Adipocyte (in vitro differentiated cells): ENCODE data around the gene SEC23IP.

Source experiments
- DNase-seq: peaks from one replicate; pipeline ENCODE4 v3.0.0-alpha.2; 2015; ENCODE audit warnings: low read depth
- H3K27me3 ChIP-seq: replicated peaks from 2 replicates; pipeline ENCODE4 v1.7.0; 2013; ENCODE audit warnings: mild to moderate bottlenecking, low read length, moderate library complexity; ENCODE audit not compliant: control insufficient read depth, insufficient read depth
- H3K36me3 ChIP-seq: 2 replicates; pipeline ENCODE4 v1.7.0; 2013; ENCODE audit warnings: low read length, mild to moderate bottlenecking, moderate library complexity; ENCODE audit not compliant: control insufficient read depth, insufficient read depth, severe bottlenecking
- H3K4me1 ChIP-seq: 2 replicates; pipeline ENCODE4 v1.7.0; 2013; ENCODE audit warnings: mild to moderate bottlenecking, low read length, moderate library complexity; ENCODE audit not compliant: control insufficient read depth, insufficient read depth
- H3K4me3 ChIP-seq: 2 replicates; pipeline ENCODE4 v1.7.0; 2013; ENCODE audit warnings: mild to moderate bottlenecking, low read length, moderate library complexity
- H3K9ac ChIP-seq: 2 replicates; pipeline ENCODE4 v1.7.0; 2013; ENCODE audit warnings: mild to moderate bottlenecking, low read length, moderate library complexity
- H3K9me3 ChIP-seq: 2 replicates; pipeline ENCODE4 v1.7.0; 2013; ENCODE audit warnings: mild to moderate bottlenecking, low read length, moderate library complexity; ENCODE audit not compliant: control insufficient read depth

The SEC23IP gene

DNA sequence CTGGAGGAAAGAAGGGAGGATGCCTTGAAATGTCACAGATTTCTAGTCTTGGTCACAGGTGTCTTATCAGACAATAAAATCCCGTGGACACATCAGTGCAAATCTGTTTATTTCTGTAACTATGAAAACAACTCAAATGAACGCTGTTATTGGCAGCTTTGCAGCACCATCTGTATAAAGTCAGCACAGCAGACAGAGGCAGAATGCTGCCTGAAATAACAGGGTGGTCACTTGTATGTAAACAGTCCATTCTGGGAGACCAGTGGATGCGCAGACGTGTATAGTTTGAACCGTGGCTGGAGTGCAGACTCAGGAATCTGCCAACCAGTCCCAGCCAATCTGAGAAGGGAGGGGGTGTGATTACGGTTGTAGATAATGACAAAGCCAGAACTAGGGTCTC lies 54.8 kb downstream of the SEC23IP start:
- H3K4me3 ChIP-seq = no peak overlapping the region
- peaks cover 3% of the 10 kb centered on the region for H3K4me1 ChIP-seq
- H3K27me3 ChIP-seq = no peaks in the 10 kb centered on the region
- no peak overlapping the region for H3K9ac ChIP-seq
- H3K36me3 ChIP-seq = peaks cover 27% of the 10 kb centered on the region
- no peaks in the 10 kb centered on the region for H3K9me3 ChIP-seq
- DNase-seq = no peak

GRCh38 chr10:119957451-119957850 lies 64.9 kb downstream of the SEC23IP start:
- H3K9me3 ChIP-seq = no peaks in the 10 kb centered on the region
- H3K9ac ChIP-seq = no peak overlapping the region
- H3K4me3 ChIP-seq = no peak overlapping the region
- peaks cover 4% of the 10 kb centered on the region for H3K36me3 ChIP-seq
- no peaks in the 10 kb centered on the region for H3K27me3 ChIP-seq
- DNase-seq = no peak
- no peaks in the 10 kb centered on the region for H3K4me1 ChIP-seq

DNA sequence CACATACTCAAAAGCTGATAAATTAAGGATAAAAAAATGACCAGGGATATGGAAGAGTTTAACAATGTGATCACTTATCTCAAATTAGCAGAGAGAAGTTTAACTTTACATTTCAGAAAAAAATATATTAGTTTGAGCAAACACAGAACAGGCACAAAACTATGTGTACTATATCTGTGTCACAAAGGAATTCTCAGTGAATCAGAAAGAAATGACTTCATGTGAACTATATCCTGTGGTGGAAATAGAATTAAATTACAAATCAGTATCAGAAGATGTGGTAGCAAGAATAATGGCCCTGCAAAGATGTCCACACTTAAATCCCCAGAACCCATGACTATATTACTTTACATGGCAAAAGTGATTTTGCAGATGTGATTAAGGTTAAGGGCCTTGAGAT lies 70.3 kb downstream of the SEC23IP start:
- no peaks in the 10 kb centered on the region for H3K4me1 ChIP-seq
- H3K36me3 ChIP-seq = no peaks in the 10 kb centered on the region
- peaks cover 12% of the 10 kb centered on the region for H3K9me3 ChIP-seq
- DNase-seq = no peak
- peaks cover 3% of the 10 kb centered on the region for H3K27me3 ChIP-seq
- no peak overlapping the region for H3K9ac ChIP-seq
- no peak overlapping the region for H3K4me3 ChIP-seq

DNA sequence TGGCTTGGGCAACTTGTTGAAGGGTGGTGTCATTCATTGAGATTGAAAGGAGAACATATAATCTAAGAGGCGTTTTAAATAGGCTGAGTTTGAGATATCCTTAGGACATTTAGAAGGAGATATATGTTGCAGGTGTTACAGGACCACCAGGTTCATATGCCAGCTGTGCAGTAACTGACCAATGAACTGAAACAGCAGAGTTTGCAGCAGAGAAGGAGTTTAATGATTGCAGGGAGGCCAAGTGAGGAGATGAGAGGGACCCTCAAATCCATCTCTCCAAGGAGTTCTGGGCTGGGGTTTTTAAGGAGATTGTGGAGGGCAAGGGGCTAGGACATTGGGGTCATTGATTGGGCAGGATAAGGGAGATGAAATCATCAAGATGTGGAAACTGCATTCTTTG lies 74.5 kb downstream of the SEC23IP start:
- DNase-seq = no peak
- H3K27me3 ChIP-seq = peaks cover 3% of the 10 kb centered on the region
- H3K4me1 ChIP-seq = no peaks in the 10 kb centered on the region

GRCh38 chr10:119969609-119970008 lies 77.1 kb downstream of the SEC23IP start:
- no peaks in the 10 kb centered on the region for H3K27me3 ChIP-seq
- H3K36me3 ChIP-seq = no peaks in the 10 kb centered on the region
- H3K9ac ChIP-seq = no peak overlapping the region
- no peak for DNase-seq
- no peak overlapping the region for H3K4me3 ChIP-seq
- H3K4me1 ChIP-seq = no peaks in the 10 kb centered on the region
- peaks cover 12% of the 10 kb centered on the region for H3K9me3 ChIP-seq

More for the DNA sequence above, 74.5 kb downstream of the SEC23IP start:
- H3K4me3 ChIP-seq = no peak overlapping the region
- no peak overlapping the region for H3K9ac ChIP-seq
- H3K9me3 ChIP-seq = peaks cover 12% of the 10 kb centered on the region
- H3K36me3 ChIP-seq = no peaks in the 10 kb centered on the region

- H3K36me3 ChIP-seq = no peaks in the 10 kb centered on the region
- no peak overlapping the region for H3K9ac ChIP-seq
- H3K27me3 ChIP-seq = no peaks in the 10 kb centered on the region
- DNase-seq = no peak
- H3K4me3 ChIP-seq = no peak overlapping the region
- peaks cover 12% of the 10 kb centered on the region for H3K9me3 ChIP-seq
- H3K4me1 ChIP-seq = no peaks in the 10 kb centered on the region
Observed at GRCh38 chr10:119970107-119970506, 77.6 kb downstream of the SEC23IP start.

- H3K27me3 ChIP-seq = no peaks in the 10 kb centered on the region
- no peaks in the 10 kb centered on the region for H3K4me1 ChIP-seq
- no peak for DNase-seq
- no peak overlapping the region for H3K4me3 ChIP-seq
- no peaks in the 10 kb centered on the region for H3K36me3 ChIP-seq
- peaks cover 12% of the 10 kb centered on the region for H3K9me3 ChIP-seq
- H3K9ac ChIP-seq = no peak overlapping the region
Observed at GRCh38 chr10:119970963-119971362, 78.4 kb downstream of the SEC23IP start.

DNA sequence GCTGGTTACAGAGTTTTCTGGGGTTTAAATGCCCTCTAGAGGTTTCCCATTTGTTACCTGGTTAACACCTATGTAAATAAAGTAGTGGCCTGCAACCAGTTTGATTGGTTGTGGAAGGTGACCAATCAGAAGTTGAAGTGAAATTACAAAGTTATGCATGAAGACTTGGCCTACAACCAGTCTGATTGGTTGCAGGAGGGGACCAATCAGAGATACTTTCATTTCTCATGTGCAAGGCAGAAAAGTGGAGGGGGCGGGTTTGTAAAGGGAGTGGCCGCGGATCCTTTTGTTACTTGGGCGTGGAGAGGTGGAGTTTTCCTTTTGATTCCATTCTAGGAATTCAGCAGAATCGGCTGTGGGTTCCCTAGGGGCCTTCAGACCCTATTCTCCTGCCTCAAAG lies 80.8 kb downstream of the SEC23IP start:
- no peak overlapping the region for H3K9ac ChIP-seq
- no peaks in the 10 kb centered on the region for H3K9me3 ChIP-seq
- DNase-seq = no peak
- no peaks in the 10 kb centered on the region for H3K4me1 ChIP-seq
- no peaks in the 10 kb centered on the region for H3K36me3 ChIP-seq
- H3K27me3 ChIP-seq = peaks cover 5% of the 10 kb centered on the region
- no peak overlapping the region for H3K4me3 ChIP-seq

DNA sequence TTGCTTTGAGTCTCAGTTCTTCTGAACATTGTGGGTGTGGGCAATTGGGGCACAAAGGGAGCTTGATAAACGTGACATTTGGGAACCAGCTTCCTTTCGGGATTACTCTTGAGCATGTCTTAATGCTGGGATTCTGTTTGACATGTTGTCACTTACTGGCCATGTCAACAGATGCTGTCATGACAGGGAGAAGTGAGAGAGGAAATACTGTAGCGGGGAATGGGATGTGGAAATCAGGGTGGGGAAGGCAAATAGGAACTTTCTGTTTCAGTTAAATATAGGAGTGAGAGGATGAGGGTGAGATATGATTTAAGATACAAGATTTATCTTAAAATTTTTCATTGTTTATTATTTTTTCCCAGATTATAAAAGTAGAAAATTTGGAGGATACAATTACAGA lies 83.9 kb downstream of the SEC23IP start:
- H3K36me3 ChIP-seq = no peaks in the 10 kb centered on the region
- H3K4me1 ChIP-seq = no peaks in the 10 kb centered on the region
- no peak for DNase-seq
- H3K9ac ChIP-seq = no peak overlapping the region
- no peak overlapping the region for H3K4me3 ChIP-seq
- no peaks in the 10 kb centered on the region for H3K9me3 ChIP-seq
- peaks cover 5% of the 10 kb centered on the region for H3K27me3 ChIP-seq

DNA sequence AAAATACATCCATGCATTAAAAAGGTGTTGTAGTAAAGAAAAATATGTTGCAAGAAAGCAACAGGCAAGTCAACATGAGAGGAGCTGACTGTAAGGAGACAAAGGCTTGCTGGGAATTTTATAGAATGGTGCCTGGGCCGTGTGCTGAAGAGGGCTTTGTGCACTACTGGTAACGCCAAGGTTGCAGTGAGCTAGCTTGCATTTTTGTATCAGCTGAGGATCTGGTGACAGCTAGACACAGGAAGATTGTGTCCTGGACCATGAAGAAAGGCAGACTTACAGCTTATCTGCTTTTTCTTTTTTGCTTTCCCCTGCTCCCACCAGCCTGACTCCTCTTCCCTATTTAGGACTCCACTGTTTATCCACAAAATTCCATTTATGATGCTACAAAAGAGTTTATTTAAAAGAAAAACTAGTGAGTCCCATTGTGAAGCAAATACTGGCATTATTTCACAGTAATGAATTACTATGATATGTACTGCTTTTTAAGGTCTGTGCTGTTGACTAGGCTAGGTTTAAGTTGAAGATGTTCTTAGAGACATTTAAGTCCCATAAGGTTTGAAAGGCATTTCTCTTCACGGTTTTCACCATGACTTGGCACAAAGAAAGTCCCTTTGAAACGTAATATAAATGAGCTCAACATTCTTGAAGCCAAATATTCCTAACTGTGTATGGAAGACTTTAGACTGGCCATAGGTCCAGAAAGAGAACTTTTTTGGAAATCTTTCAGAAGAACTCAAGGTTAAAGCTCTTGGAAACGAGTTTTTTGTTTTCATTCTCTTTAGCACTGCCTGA lies 88.6 kb downstream of the SEC23IP start:
- Histone ChIP-seq H3K9me3 (peaks cover 5% of the 10 kb centered on the region), H3K4me3 (no peak overlapping the region), H3K9ac (no peak overlapping the region), H3K4me1 (no peaks in the 10 kb centered on the region), H3K27me3 (peaks cover 5% of the 10 kb centered on the region), H3K36me3 (no peaks in the 10 kb centered on the region)
- no peak for DNase-seq

DNA sequence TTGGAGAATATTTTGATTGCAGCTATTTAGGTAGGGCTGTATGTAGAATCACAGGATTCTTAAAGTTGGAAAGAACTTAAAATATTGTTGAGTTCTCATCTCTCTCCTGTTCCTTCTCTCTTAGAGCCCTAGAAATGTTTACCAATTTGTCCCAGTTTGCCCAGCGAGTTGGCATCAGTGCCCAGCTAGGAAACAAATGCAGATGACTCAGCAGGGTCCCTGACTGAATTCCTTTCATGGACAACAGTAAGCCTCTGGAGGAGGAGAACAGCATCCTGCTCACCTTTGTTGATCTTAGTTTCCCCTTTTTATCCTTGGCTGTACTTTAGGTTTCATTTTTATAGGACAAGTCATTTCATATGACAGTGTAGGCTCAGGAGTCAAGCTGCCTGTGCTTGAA lies 89.3 kb downstream of the SEC23IP start:
- Histone ChIP-seq H3K9ac (no peak overlapping the region), H3K4me1 (no peaks in the 10 kb centered on the region), H3K9me3 (peaks cover 5% of the 10 kb centered on the region), H3K4me3 (no peak overlapping the region), H3K27me3 (peaks cover 5% of the 10 kb centered on the region), H3K36me3 (no peaks in the 10 kb centered on the region)
- DNase-seq = no peak

DNA sequence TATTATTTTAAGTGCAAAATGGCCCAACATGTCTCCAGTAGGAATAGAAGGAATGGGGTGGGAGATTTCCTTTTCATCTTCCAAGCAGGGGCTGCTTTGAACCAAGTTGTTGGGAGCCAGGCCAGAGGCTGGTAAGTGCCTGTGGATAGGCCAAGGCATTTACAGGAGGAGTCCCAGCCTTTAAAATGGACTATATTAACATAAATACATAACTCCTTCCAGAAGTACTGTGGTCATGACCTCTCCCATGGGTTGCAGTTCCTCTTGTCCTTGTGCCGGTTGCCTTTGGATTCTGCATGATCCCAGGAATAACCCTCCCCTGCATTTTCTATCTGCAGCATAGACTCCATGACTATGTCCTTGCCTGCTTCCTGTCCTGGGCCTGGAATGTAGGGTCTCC lies 95.8 kb downstream of the SEC23IP start:
- H3K4me3 ChIP-seq = no peak overlapping the region
- no peaks in the 10 kb centered on the region for H3K4me1 ChIP-seq
- no peaks in the 10 kb centered on the region for H3K27me3 ChIP-seq
- H3K36me3 ChIP-seq = no peaks in the 10 kb centered on the region
- no peak overlapping the region for H3K9ac ChIP-seq
- peaks cover 5% of the 10 kb centered on the region for H3K9me3 ChIP-seq
- DNase-seq = no peak
